HUES64 (cell line): ENCODE measurements around the gene BIRC7.

Experiments
- H3K27ac ChIP-seq: 2 replicates; pipeline ENCODE4 v1.7.0; 2013; ENCODE audit warnings: low read depth, low read length, inconsistent platforms
- H3K27me3 ChIP-seq: 2 replicates; pipeline ENCODE4 v1.6.1; 2013; ENCODE audit warnings: mild to moderate bottlenecking, low read length; ENCODE audit not compliant: insufficient read depth
- H3K36me3 ChIP-seq: 2 replicates; pipeline ENCODE4 v1.6.1; 2013; ENCODE audit warnings: mild to moderate bottlenecking, low read length; ENCODE audit not compliant: insufficient read depth
- H3K4me1 ChIP-seq: 2 replicates; pipeline ENCODE4 v1.6.1; 2013; ENCODE audit warnings: mild to moderate bottlenecking, low read length, moderate library complexity; ENCODE audit not compliant: insufficient read depth
- H3K4me3 ChIP-seq: 2 replicates; pipeline ENCODE4 v1.5.1; 2013; ENCODE audit warnings: mild to moderate bottlenecking, low read length, moderate library complexity
- H3K9ac ChIP-seq: 2 replicates; pipeline ENCODE4 v1.6.1; 2013; ENCODE audit warnings: mild to moderate bottlenecking, low read depth, low read length
- H3K9me3 ChIP-seq: 2 replicates; pipeline ENCODE4 v1.6.1; 2013; ENCODE audit warnings: low read depth, low read length; ENCODE audit not compliant: insufficient read depth
- WGBS: fragments of 150-250, 120-280 bp; methylation state at CpG from one replicate; pipeline ENCODE4 v1.1.7; 2013; ENCODE audit warnings: missing lambda C conversion rate; 5-methylcytosine and 5-hydroxymethylcytosine counted together

Gene BIRC7

GRCh38 chr20:63287697-63288580, 52.2 kb downstream of the BIRC7 start:
- no peak overlapping the region for H3K4me3 ChIP-seq
- peaks cover 59% of the 10 kb centered on the region for H3K36me3 ChIP-seq
- H3K9ac ChIP-seq: no peak overlapping the region
- H3K9me3 ChIP-seq: no peaks in the 10 kb centered on the region
- H3K27ac ChIP-seq: no peak overlapping the region
- WGBS: 95% methylated on average over 55 of the region's 55 CpGs
- no peaks in the 10 kb centered on the region for H3K27me3 ChIP-seq
- H3K4me1 ChIP-seq: no peaks in the 10 kb centered on the region

GRCh38 chr20:63288581-63289251, 53.0 kb downstream of the BIRC7 start:
- Histone ChIP-seq H3K27ac (no peak overlapping the region), H3K9me3 (no peaks in the 10 kb centered on the region), H3K27me3 (no peaks in the 10 kb centered on the region), H3K9ac (no peak overlapping the region), H3K4me1 (no peaks in the 10 kb centered on the region), H3K4me3 (no peak overlapping the region), H3K36me3 (peaks cover 51% of the 10 kb centered on the region)
- 95% methylated on average over 28 of the region's 28 CpGs for WGBS

GRCh38 chr20:63289311-63290135, 53.8 kb downstream of the BIRC7 start:
- Histone ChIP-seq H3K9ac (no peak overlapping the region), H3K9me3 (no peaks in the 10 kb centered on the region)
- WGBS: 93% methylated on average over 25 of the region's 25 CpGs

More at GRCh38 chr20:63289311-63290135, 53.8 kb downstream of the BIRC7 start:
- H3K27me3 ChIP-seq: no peaks in the 10 kb centered on the region
- H3K4me1 ChIP-seq: no peaks in the 10 kb centered on the region
- no peak overlapping the region for H3K4me3 ChIP-seq
- no peak overlapping the region for H3K27ac ChIP-seq
- H3K36me3 ChIP-seq: peaks cover 44% of the 10 kb centered on the region
